ENCODE data around the gene GRHL3.
"Not testable (repeated sequence)": the region's sequence is repeated elsewhere in the genome, so short reads cannot be mapped to it uniquely, and the experiment has no call there.

GRHL3 gene

DNA sequence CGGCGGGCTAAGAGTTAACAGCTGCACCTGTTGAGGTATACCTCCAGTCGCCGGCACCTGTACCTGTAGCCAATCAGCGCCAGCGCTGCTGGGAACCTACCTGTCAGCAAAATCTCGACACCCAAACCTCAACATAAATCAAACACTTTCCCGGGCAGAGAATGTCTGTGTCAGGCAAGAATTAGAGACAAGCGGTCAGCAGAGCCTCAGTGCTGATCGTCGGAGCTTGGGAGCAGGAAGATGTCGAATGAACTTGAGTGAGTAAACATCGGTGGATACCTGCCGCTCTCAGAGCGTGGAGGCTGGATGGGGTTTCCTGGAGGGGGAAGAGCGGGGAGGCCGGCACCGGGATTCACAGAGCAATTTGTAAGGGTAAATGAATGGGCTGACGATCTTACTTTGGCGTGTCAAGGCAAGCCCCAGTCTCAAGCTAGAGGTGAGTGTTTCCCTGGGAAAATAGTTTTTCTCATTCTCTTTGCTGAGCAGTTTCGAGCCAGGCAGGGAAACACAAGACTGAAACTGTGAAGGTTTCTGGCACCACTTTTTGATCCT lies at the start of gene GRHL3:
Gene GRHL3, plus strand, starts transcription at position 46 of the 552 bp plus-strand sequence. Its CDS starts 195 bp downstream, at position 241.
- no peak for DNase-seq

DNA sequence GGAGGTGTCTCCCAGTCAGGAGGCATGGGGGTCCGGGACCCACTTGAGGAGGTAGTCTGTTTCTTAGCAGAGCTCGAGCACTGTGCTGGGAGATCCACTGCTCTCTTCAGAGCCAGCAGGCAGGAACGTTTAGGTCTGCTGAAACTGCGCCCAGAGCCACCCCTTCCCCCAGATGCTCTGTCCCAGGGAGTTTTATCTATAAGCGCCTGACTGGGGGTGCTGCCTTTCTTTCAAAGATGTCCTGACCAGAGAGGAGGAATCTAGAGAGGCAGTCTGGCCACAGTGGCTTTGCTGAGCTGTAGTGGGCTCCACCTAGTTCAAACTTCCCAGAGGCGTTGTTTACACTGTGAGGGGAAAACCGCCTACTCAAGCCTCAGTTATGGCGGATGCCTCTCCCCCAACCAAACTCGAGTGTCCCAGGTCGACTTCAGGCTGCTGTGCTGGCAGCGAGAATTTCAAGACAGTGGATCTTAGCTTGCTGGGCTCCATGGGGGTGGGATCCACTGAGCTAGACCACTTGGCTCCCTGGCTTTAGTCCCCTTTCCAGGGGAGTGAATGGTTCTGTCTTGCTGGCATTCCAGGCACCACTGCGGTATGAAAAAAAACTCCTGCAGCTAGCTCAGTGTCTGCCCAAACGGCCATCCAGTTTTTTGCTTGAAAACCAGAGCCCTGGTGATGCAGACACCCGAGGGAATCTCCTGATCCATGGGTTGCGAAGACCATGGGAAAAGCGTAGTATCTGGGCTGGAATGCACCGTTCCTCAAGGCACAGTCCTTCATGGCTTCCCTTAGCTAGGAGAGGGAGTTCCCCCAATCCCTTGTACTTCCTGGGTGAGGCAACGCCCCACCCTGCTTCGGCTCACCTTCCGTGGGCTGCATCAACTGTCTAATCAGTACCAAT lies 44.7 kb upstream of the GRHL3 start:
- DNase-seq: not testable (repeated sequence)

DNA sequence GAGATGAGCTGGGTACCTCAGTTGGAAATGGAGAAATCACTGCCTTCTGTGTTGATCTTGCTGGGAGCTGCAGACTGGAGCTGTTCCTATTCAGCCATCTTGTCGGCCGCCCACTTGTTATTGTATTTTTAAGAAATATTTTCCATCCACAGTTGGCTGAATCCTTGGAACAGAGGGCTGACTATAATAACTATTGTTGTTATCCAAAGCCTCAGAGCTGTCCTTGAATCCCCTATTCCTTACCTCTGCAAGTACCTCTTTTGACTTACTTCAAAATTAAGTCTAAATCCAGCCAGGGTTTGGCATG lies 44.1 kb upstream of the GRHL3 start:
- DNase-seq: no peak

- DNase-seq: no peak
These were observed 43.6 kb upstream of the GRHL3 start for GRCh38 chr1:24275510-24275909.

DNA sequence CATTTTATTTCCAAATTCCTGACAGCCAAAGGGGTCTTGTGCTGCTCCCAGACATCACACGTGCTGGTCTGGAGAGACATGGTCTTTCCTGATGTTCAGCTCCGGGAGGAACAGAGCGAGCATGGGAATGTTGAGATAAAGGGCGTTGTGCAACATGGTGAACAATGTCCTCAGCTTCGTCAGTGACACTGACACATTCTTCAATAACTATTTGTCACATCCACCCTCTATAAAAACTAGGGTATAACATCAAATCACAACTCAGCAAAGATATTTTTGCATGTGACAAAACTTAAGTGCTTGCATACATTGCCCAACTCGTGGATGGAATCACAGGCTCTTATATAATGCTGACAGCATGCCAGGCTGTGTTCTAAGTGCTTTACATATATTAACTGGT lies 42.4 kb upstream of the GRHL3 start:
- DNase-seq: no peak

GRCh38 chr1:24277420-24278169 lies 41.6 kb upstream of the GRHL3 start:
- DNase-seq: no peak

- no peak for DNase-seq
These were observed 40.4 kb upstream of the GRHL3 start for GRCh38 chr1:24278726-24279125.

- no peak for DNase-seq
These were observed 39.4 kb upstream of the GRHL3 start for GRCh38 chr1:24279590-24280232.

- DNase-seq: no peak
These were observed 37.6 kb upstream of the GRHL3 start for GRCh38 chr1:24281591-24281990.

DNA sequence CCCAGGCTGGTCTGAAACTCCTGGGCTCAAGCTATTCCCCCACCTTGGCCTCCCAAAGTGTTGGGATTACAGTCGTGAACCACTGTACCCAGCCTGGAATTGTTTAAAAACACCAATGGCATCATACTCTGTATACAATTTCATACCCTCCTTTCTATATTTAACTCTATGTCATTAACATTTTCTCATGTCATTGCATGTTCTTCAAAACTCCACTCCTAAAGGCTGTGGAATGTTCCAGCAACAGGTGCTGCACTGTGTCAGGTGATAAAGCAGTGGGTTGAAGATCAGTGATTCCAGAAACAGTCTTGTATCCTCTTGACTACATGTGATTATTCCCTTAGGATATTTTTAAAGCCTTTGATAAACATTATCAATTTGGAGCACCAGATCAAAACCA lies 36.7 kb upstream of the GRHL3 start:
- no peak for DNase-seq

DNA sequence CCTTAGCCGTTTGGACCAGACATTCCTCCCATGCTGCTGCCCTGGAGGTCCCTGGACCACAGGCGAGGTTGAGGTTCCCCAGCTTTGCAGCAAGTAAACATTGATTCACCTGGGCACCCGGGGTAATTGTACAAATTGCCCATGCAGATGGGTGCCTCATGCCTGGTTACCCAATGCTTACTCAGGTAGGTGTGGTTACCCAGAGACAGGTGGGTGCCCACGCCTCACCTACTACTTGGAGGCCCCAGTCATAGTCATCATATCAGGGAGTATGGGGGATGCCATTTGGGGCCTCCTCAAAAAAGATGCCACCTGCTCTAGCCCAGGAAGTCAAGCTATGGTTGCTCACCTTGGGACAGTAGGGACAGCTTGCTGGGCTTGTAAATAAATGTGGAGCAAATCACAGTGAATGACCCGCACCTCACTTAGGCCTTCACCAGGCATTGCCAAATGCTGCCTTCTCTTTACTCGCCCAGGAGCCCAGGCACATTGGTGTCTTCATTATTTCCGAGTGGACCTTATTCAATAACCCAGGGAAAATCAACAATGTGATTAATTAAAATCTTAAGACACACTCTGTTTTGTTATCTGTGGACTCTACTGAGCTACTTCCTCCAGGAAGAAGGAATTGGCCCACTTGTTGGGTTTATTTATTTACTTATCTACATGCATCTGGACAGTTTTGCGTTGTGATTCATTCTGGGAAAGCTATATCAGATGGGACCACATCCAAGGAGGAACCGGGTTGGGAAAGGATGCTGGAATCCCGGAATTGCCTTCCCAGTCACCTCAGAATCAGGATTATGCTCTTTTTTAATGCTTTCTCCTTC lies 35.6 kb upstream of the GRHL3 start:
- DNase-seq: no peak

DNA sequence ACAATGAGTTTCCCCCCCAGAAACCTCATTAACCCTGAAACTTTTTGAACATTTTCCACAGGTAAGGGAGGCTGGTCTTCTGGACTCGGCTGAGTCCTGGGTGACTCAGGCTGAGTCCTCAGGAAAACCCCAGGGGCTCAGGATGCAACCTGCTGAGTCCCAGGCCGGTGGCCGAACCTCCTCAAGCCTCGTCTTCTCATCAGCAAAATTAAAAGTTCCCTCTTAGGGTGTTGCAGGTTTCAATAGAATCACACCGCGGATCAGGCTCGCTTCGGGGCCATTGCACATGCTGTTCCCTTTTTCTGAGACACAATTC lies 35.0 kb upstream of the GRHL3 start:
- no peak for DNase-seq

GRCh38 chr1:24285231-24285630 lies 33.9 kb upstream of the GRHL3 start:
- DNase-seq: no peak

GRCh38 chr1:24286246-24287010 lies 32.7 kb upstream of the GRHL3 start:
- no peak for DNase-seq

DNA sequence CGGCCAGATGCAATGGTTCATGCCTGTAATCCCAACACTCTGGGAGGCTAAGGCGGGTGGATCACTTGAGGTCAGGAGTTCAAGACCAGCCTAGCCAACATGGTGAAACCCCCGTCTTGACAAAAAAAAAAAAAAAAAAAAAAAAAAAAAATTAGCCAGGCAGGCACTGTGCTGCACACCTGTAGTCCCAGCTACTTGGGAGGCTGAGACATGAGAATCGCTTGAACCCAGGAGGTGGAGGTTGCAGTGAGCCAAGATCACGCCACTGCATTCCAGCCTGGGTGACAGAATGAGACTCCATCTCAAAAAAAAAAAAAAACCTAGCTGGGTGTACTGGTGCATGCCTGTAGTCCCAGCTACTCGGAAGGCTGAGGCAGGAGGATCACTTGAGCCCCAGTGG lies 31.4 kb upstream of the GRHL3 start:
- not testable (repeated sequence) for DNase-seq

GRCh38 chr1:24288479-24288878 lies 30.7 kb upstream of the GRHL3 start:
- DNase-seq: no peak

DNA sequence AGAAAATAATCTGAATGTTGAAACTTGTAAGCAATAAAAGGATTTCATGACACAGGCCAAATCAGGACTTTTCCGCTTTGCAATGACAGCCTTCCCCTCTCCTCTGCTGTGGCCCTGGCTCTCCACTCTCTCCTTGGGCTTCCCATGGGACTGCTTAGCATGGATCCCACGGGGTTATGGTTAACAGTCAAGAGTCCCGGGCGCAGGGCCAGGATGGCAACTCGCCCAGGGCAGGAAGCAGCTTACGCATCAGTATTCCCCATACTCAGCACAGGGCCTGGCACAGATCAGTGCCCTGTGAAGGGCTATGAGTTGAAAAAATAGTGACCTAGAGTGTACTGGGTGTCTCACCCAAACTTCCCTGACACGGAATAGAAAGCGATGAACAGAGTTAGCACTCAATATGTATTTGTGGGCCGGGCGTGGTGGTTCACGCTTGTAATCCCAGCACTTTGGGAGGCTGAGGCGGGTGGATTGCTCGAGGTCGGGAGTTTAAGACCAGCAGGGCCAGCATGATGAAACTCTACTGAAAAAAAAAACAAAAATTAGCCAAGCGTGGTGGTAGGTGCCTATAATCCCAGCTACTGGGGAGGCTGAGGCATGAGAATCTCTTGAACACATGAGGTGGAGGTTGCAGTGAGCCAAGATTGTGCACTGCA lies 29.1 kb upstream of the GRHL3 start:
- DNase-seq: no peak

GRCh38 chr1:24290933-24291487 lies 28.1 kb upstream of the GRHL3 start:
- no peak for DNase-seq

DNA sequence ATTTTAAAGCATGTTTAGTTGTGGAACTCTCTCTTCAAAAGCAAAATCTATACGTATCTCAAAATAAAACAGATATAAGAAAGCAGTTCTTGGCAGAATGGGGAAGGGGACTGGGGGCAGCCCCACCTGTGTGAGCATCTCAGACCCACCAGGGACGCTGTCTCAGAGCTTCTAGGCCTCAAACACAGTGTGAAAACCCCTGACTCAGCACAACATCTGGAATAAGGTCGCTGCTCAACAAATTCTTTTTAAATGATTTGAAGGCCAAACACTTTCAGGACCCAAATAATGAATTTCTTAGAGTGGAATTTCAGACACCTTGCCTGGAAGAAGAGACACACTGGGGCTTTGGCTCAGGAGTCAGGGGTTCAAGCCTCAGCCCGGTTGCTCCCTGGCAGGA lies 27.1 kb upstream of the GRHL3 start:
- no peak for DNase-seq

DNA sequence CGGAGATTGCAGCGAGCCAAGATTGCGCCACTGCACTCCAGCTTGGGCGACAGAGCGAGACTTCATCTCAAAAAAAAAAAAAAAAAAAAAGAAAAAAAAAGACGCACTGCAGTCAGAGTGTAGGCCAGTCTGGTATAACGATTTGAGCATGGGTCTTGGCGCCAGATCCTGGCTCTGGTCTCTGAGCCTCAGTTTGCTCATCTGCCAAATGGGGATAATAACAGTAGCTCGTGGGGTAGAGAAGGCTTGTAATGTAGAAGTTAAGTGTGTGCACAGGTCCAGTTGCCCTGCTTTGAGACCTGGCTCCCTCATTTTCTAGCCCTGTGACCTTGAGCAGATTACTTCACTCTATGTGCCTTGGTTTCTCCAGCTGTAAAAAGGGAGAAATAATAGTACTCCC lies 26.3 kb upstream of the GRHL3 start:
- DNase-seq: no peak

All from SIG-M5 (cell line).